Pancreas (tissue), 10 donors: ENCODE measurements around the gene NELFB. TPM values are rescaled to one million over a fixed set of nuclear protein-coding genes. Genes with fewer than 3 reads are reported as not detected.
A peak's percentile ranks its signal among the peaks of the same experiment; 100 is the strongest.
"Not testable (repeated sequence)": the region's sequence is repeated elsewhere in the genome, so short reads cannot be mapped to it uniquely, and the experiment has no call there.

Experiments used
- ATAC-seq, 4 donors: fragments of 200-7000 bp; cut with Tn5 transposase; one replicate each; pipeline versions ENCODE4 v1.8.0 to v1.9.1; 2020; ENCODE audit warnings: mild to moderate bottlenecking in 4 of 4, moderate library complexity in 4 of 4
- DNase-seq, 6 donors: peaks; one replicate each; pipeline ENCODE4 v3.0.0-alpha.2; 2020
- FAIRE-seq: peaks from 2 replicates; lab custom pipeline; 2012; peaks lifted over from hg19 to GRCh38; lab: Jason Lieb, UNC
- H3K27ac ChIP-seq, 4 donors: fragments of 200-600 bp; sonication (generic); 1 replicate in 3 of 4; 2 replicates in 1 of 4; pipeline versions ENCODE4 v1.5.0 to v1.8.0; 2020
- H3K27me3 ChIP-seq, 4 donors: fragments of 200-600 bp; one replicate each; pipeline ENCODE4 v1.8.0; 2021
- H3K36me3 ChIP-seq, 3 donors: fragments of 200-600 bp; sonication (generic) in 1 of 3; one replicate each; pipeline versions ENCODE4 v1.5.0 to v1.8.0; 2020 to 2021
- H3K4me1 ChIP-seq, 3 donors: fragments of 200-600 bp; one replicate each; pipeline ENCODE4 v1.8.0; 2021
- H3K4me3 ChIP-seq, 4 donors: fragments of 200-600 bp; sonication (generic) in 2 of 4; one replicate each; pipeline versions ENCODE4 v1.5.0 to v1.8.0; 2020 to 2021
- H3K9me3 ChIP-seq, 4 donors: fragments of 200-600 bp; one replicate each; pipeline ENCODE4 v1.8.0; 2021
- WGBS, 2 donors: extraction: QIAGEN DNeasy Blood & Tissue Kit; methylation state at CpG; one replicate each; pipeline ENCODE4 v1.1.7; 2013; 5-methylcytosine and 5-hydroxymethylcytosine counted together
- intact Hi-C, 3 donors: fragments of 100-400 bp; cut with DNase I; formaldehyde crosslinking; loops; one replicate each; pipeline versions ENCODE4 v1.11.1 to v1.14.2; 2022
- polyA plus RNA-seq, 2 donors: library from polyadenylated mRNA; stranded (reverse); fragments of 200-250 nt; gene quantifications; one replicate each; pipeline ENCODE4 v1.2.3, GENCODE V29; 2013
- total RNA-seq, 6 donors: library from RNA; stranded (reverse); fragmentation: NEBNext Ultra II Directional in 4 of 6; extraction: Animal tissue kit (Norgen Biotek cat#: 25700) in 4 of 6; gene quantifications; one replicate each; pipeline versions ENCODE4 v1.2.1 to v1.2.4, GENCODE V29; 2021 to 2023
- TF ChIP-seq, protein P1 (sequence below), 4 donors: fragments of 200-600 bp; sonication (generic) in 3 of 4; IDR thresholded peaks; one replicate each; pipeline versions ENCODE4 v1.5.0 to v1.8.0; 2021; ENCODE audit warnings: antibody characterized with exemption in 4 of 4
- donor health status: healthy with polysubstance abuse.
- donor health status: DM: no; HTN: no; CAD: no; lungs with moderate emphysema.
- donor health status: DM: no; HTN: no; CAD: no.
- donor health status: control.
- donor health status: control.
- donor health status: Bipolar disorder and iron deficiency.
- donor health status: DM: yes; HTN: yes; CAD: no.
- donor health status: DM: no; HTN: no; CAD: no.
- donor health status: DM: no; HTN: no; CAD: no.
- donor health status: DM: yes; HTN: yes; CAD: no.

The NELFB gene
- total and polyA plus RNA-seq, 8 donors: 22.3 to 34.2 (median 29.5) TPM

- Histone ChIP-seq H3K27me3 (no peaks in the 10 kb centered on the region), H3K36me3 (no peaks in the 10 kb centered on the region), H3K9me3 (no peaks in the 10 kb centered on the region), H3K4me3 (no peak overlapping the region), H3K27ac (no peak overlapping the region), H3K4me1 (peaks cover 5 to 19% (median 10%) of the 10 kb centered on the region in 3 donors)
- ATAC-seq (no peak), FAIRE-seq (no peak), DNase-seq (no peak)
- TF ChIP-seq, protein P1, sequence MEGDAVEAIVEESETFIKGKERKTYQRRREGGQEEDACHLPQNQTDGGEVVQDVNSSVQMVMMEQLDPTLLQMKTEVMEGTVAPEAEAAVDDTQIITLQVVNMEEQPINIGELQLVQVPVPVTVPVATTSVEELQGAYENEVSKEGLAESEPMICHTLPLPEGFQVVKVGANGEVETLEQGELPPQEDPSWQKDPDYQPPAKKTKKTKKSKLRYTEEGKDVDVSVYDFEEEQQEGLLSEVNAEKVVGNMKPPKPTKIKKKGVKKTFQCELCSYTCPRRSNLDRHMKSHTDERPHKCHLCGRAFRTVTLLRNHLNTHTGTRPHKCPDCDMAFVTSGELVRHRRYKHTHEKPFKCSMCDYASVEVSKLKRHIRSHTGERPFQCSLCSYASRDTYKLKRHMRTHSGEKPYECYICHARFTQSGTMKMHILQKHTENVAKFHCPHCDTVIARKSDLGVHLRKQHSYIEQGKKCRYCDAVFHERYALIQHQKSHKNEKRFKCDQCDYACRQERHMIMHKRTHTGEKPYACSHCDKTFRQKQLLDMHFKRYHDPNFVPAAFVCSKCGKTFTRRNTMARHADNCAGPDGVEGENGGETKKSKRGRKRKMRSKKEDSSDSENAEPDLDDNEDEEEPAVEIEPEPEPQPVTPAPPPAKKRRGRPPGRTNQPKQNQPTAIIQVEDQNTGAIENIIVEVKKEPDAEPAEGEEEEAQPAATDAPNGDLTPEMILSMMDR (IDR thresholded peaks at IDR 0.05): no peak
- intact Hi-C loops: loop anchor here in 2 of 3 donors (5.0 to 10.0 kb wide), 2 partner anchors 43 to 121 kb away; partner anchors contain the start of gene DPP7 (in 1 of the 2)
- WGBS, 2 donors: 57 to 62% methylated on average over 25 to 35 of the region's 35 CpGs
Observed at GRCh38 chr9:137235424-137236237, 19.5 kb upstream of the NELFB start.

DNA sequence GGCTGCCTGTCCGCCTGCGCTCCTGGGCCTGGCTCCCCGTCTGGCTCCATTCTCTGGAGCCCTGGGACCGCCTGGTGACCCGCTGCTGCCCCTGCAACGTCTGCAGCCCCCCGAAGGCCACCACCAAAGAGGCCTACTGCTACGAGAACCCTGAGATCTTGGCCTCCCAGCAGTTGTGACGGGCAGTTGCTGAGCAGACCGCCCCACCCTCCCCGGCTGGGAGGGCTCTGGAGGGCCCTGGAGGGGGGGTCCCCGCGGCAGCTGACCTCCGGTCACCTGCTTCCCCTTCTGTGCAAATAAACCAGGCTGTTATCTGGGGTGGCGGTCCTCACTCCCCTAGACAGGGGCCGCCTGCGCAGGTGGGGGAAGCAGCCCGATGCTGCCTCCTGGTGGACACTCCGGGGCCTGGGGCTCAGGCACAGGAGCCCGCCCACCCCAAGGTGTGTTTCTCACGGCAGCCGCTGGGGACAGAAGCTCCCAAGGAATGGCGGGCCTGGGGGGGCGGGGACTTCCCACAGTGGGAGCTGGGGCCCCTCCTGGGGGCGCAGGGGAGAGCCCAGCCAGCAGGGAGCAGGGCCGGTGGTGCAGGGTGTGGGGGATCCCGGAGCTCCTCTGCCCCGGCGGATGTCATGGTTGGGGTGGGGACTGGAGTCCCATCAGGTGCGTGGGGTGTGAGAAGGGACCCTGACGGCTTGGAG, 18.7 kb upstream of the NELFB start:
- H3K9me3 ChIP-seq: no peaks in the 10 kb centered on the region
- peaks cover 5 to 19% (median 10%) of the 10 kb centered on the region in 3 donors for H3K4me1 ChIP-seq
- no peak for FAIRE-seq
- H3K36me3 ChIP-seq: no peaks in the 10 kb centered on the region
- 7 to 14% methylated on average over 23 to 31 of the region's 31 CpGs for WGBS, 2 donors
- no peaks in the 10 kb centered on the region for H3K27me3 ChIP-seq
- peak; percentile 82 to 97 (median 92) for DNase-seq
- H3K4me3 ChIP-seq: peak overlapping the region in 1 of 4 donors; percentile 6
- no peak overlapping the region for H3K27ac ChIP-seq
- ATAC-seq: peak; percentile 39 to 68 (median 64)
- intact Hi-C loops: loop anchor here in 2 of 3 donors (5.0 to 10.0 kb wide), 2 partner anchors 44 to 122 kb away; partner anchors contain the start of gene DPP7 (in 1 of the 2)
- TF ChIP-seq, protein P1 (IDR thresholded peaks at IDR 0.05): peak; percentile 99 to 100 (median 100)

GRCh38 chr9:137236936-137237421, 18.1 kb upstream of the NELFB start:
- Histone ChIP-seq H3K9me3 (no peaks in the 10 kb centered on the region), H3K27me3 (no peaks in the 10 kb centered on the region), H3K27ac (no peak overlapping the region), H3K4me1 (peaks cover 5 to 19% (median 10%) of the 10 kb centered on the region in 3 donors), H3K4me3 (peak overlapping the region in 1 of 4 donors; percentile 6), H3K36me3 (no peaks in the 10 kb centered on the region)
- WGBS, 2 donors: 29 to 34% methylated on average over 11 of the region's 11 CpGs
- intact Hi-C loops: loop anchor here in 2 of 3 donors (5.0 to 10.0 kb wide), 2 partner anchors 45 to 122 kb away; partner anchors contain the start of gene DPP7 (in 1 of the 2)
- DNase-seq (peak in 1 of 6 donors; percentile 36), ATAC-seq (no peak), FAIRE-seq (no peak)
- TF ChIP-seq, protein P1 (IDR thresholded peaks at IDR 0.05): no peak

DNA sequence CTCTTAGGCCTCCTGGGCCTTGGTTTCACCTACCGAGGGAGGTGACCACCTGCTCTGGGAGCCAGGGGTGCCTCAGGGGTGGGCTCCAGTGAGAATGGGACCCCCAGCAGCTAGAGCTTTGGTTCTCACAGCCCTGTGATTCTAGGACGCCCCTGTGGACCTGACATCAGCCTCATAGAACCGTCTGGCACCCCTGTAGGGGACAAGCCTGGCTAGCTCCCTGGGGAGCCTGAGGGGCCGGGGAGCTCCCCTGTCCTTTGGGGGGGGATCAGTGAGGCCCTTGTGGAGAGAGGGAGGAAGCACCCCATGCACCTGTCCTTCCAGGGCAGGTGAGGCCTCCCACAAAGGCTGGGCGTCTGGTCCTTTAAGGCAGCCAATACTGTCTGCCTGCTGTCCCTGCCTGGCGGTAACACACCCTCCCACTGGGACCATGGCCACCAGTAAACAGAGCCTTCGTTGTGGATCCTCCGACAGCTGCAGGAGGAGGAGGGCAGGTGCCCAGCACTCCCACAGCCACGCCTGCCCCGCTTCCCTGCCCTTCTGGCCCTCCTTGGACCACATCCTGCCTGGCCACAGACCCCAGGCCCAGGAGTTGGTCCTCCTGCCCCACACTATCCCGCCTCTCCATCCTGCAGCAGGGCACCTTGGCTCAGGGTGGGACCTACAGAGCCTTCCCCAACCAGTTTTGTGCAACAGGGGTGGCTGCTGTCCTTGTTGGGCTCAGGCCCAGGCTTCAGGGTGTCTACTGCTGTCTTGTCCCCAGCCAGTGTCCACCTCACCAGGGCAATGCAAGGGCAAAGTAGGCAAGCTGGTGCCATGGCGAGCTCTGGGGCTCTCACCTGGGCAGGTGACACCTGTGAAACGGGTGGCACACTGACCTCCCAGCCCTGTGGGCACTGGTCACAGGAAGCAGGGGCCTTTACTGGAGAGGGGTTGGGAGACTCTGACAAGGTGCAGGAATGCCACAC, 17.1 kb upstream of the NELFB start:
- peak overlapping the region in 3 of 4 donors; percentile 31 to 60 (median 39) for H3K27ac ChIP-seq
- H3K9me3 ChIP-seq: no peaks in the 10 kb centered on the region
- WGBS, 2 donors: 46 to 47% methylated on average over 13 of the region's 13 CpGs
- DNase-seq: peak in 1 of 6 donors; percentile 51
- no peak for ATAC-seq
- FAIRE-seq: no peak
- intact Hi-C loops: loop anchor here in 2 of 3 donors (5.0 to 10.0 kb wide), 2 partner anchors 46 to 123 kb away; partner anchors contain the start of gene DPP7 (in 1 of the 2)
- no peak overlapping the region for H3K4me3 ChIP-seq
- TF ChIP-seq, protein P1 (IDR thresholded peaks at IDR 0.05): no peak
- H3K36me3 ChIP-seq: peaks cover 3 to 6% (median 5%) of the 10 kb centered on the region in 3 donors
- H3K4me1 ChIP-seq: peaks cover 10 to 25% (median 11%) of the 10 kb centered on the region in 3 donors
- no peaks in the 10 kb centered on the region for H3K27me3 ChIP-seq

DNA sequence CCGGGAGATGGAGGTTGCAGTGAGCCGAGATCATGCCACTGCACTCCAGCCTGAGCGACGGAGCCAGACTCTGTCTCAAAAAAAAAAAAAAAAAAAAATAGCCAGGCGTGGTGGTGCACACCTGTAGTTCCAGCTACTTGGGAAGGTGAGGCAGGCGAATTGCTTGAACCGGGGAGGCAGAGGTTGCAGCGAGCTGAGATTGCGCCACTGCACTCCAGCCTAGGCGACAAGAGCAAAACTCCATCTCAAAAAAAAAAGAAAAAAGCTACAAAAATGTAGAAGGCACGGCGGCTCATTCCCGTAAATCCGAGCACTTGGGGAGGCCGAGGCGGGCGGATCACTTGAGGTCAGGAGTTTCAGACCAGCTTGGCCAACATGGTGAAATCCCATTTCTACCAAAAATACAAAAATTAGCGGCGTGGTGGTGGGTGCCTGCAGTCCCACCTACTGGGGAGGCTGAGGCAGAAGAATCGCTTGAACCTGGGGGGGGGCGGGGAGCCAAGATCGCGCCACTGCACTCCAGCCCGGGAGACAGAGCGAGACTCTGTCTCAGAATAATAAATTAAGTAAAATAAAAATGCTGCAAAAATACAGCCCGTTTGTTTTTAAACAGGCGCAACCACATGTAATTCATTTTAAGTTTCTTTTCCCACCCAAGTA, 15.5 kb upstream of the NELFB start:
- intact Hi-C loops: loop anchor here in 2 of 3 donors (5.0 to 10.0 kb wide), 2 partner anchors 47 to 125 kb away; partner anchors contain the start of gene DPP7 (in 1 of the 2)
- peaks cover 7 to 11% (median 8%) of the 10 kb centered on the region in 3 donors for H3K36me3 ChIP-seq
- not testable (repeated sequence) for DNase-seq, ATAC-seq, H3K27me3 ChIP-seq, H3K9me3 ChIP-seq, FAIRE-seq
- peak overlapping the region; percentile 61 to 90 (median 72) for H3K4me3 ChIP-seq
- peak overlapping the region; percentile 95 to 96 (median 96) for H3K27ac ChIP-seq
- WGBS, 2 donors: 51 to 56% methylated on average over 26 to 27 of the region's 27 CpGs
- H3K4me1 ChIP-seq: peaks cover 10 to 32% (median 23%) of the 10 kb centered on the region in 3 donors
